H9 (cell line): ENCODE measurements around the gene KIRREL3. TPM values are rescaled to one million over a fixed set of nuclear protein-coding genes. Genes with fewer than 3 reads are reported as not detected.

Experiments
- DNase-seq: peaks from one replicate; pipeline ENCODE4 v3.0.0-alpha.2; 2017
- H2AFZ ChIP-seq: one replicate; pipeline ENCODE4 v1.6.1; 2013; ENCODE audit warnings: mild to moderate bottlenecking, low read length, control low read depth, moderate library complexity
- H2AK5ac ChIP-seq: 2 replicates; pipeline ENCODE4 v1.6.1; 2013; ENCODE audit warnings: low read length, control low read depth, mixed read lengths; ENCODE audit not compliant: insufficient read length
- H2BK120ac ChIP-seq: one replicate; pipeline ENCODE4 v1.6.1; 2013; ENCODE audit warnings: low read depth, mild to moderate bottlenecking, low read length, control low read depth, inconsistent platforms; ENCODE audit not compliant: poor library complexity, severe bottlenecking
- H2BK12ac ChIP-seq: 2 replicates; pipeline ENCODE4 v1.6.1; 2013; ENCODE audit warnings: low read length, control low read depth, mixed read lengths, low read depth; ENCODE audit not compliant: insufficient read length
- H2BK15ac ChIP-seq: 2 replicates; pipeline ENCODE4 v1.6.1; 2013; ENCODE audit warnings: low read depth, low read length, control low read depth
- H2BK20ac ChIP-seq: one replicate; pipeline ENCODE4 v1.6.1; 2013; ENCODE audit warnings: low read depth, mild to moderate bottlenecking, low read length, control low read depth, inconsistent platforms; ENCODE audit not compliant: poor library complexity, severe bottlenecking
- H2BK5ac ChIP-seq: 2 replicates; pipeline ENCODE4 v1.6.1; 2013; ENCODE audit warnings: low read length, control low read depth, mixed read lengths; ENCODE audit not compliant: insufficient read length
- H3K14ac ChIP-seq: 2 replicates; pipeline ENCODE4 v1.6.1; 2013; ENCODE audit warnings: low read length, control low read depth; ENCODE audit not compliant: insufficient read depth
- H3K18ac ChIP-seq: 2 replicates; pipeline ENCODE4 v1.6.1; 2013; ENCODE audit warnings: low read depth, mild to moderate bottlenecking, mixed read lengths, low read length, control low read depth; ENCODE audit not compliant: insufficient read length
- H3K23ac ChIP-seq: 2 replicates; pipeline ENCODE4 v1.6.1; 2013; ENCODE audit warnings: low read length, control low read depth, mixed read lengths, low read depth; ENCODE audit not compliant: insufficient read length
- H3K23me2 ChIP-seq: 2 replicates; pipeline ENCODE4 v1.6.1; 2013; ENCODE audit warnings: low read depth, mild to moderate bottlenecking, mixed read lengths, low read length, control low read depth; ENCODE audit not compliant: insufficient read length, poor library complexity, severe bottlenecking
- H3K27ac ChIP-seq: 2 replicates; pipeline ENCODE4 v1.5.1; 2013; ENCODE audit warnings: low read length, control low read depth, mixed read lengths, low read depth; ENCODE audit not compliant: insufficient read length
- H3K27me3 ChIP-seq: 2 replicates; pipeline ENCODE4 v1.6.1; 2013; ENCODE audit warnings: low read length, control low read depth, inconsistent platforms; ENCODE audit not compliant: insufficient read depth
- H3K4ac ChIP-seq: 2 replicates; pipeline ENCODE4 v1.6.1; 2013; ENCODE audit warnings: low read depth, mild to moderate bottlenecking, control low read depth, inconsistent platforms, low read length, moderate library complexity
- H3K4me1 ChIP-seq: 2 replicates; pipeline ENCODE4 v1.6.1; 2013; ENCODE audit warnings: low read length, control low read depth, inconsistent platforms; ENCODE audit not compliant: insufficient read depth
- H3K4me2 ChIP-seq: 2 replicates; pipeline ENCODE4 v1.6.1; 2013; ENCODE audit warnings: low read length, control low read depth, mixed read lengths; ENCODE audit not compliant: insufficient read length, insufficient read depth
- H3K56ac ChIP-seq: 2 replicates; pipeline ENCODE4 v1.6.1; 2013; ENCODE audit warnings: low read depth, mild to moderate bottlenecking, mixed read lengths, low read length, control low read depth; ENCODE audit not compliant: insufficient read length
- H3K79me1 ChIP-seq: 2 replicates; pipeline ENCODE4 v1.6.1; 2013; ENCODE audit warnings: low read depth, mild to moderate bottlenecking, moderate library complexity, low read length, control low read depth, inconsistent platforms; ENCODE audit not compliant: insufficient read depth, poor library complexity, severe bottlenecking
- H3K79me2 ChIP-seq: 2 replicates; pipeline ENCODE4 v1.6.1; 2013; ENCODE audit warnings: low read length, control low read depth, inconsistent platforms; ENCODE audit not compliant: insufficient read depth
- H3K9ac ChIP-seq: 2 replicates; pipeline ENCODE4 v1.6.1; 2013; ENCODE audit warnings: low read length, control low read depth, mixed read lengths; ENCODE audit not compliant: insufficient read length; ENCODE audit errors: extremely low read depth
- H3K9me3 ChIP-seq: one replicate; pipeline ENCODE4 v1.6.1; 2013; ENCODE audit warnings: low read depth, low read length, inconsistent platforms; ENCODE audit not compliant: control insufficient read depth
- H3T11ph ChIP-seq: one replicate; pipeline ENCODE4 v1.6.1; 2013; ENCODE audit warnings: mild to moderate bottlenecking, low read length, control low read depth, inconsistent platforms
- H4K20me1 ChIP-seq: one replicate; pipeline ENCODE4 v1.6.1; 2013; ENCODE audit not compliant: control insufficient read depth, insufficient read length, insufficient read depth
- H4K5ac ChIP-seq: 2 replicates; pipeline ENCODE4 v1.6.1; 2013; ENCODE audit warnings: low read depth, mild to moderate bottlenecking, mixed read lengths, low read length, control low read depth; ENCODE audit not compliant: insufficient read length
- H4K8ac ChIP-seq: replicated peaks from 2 replicates; pipeline ENCODE4 v1.6.1; 2013; ENCODE audit warnings: low read length, control low read depth, mixed read lengths, low read depth; ENCODE audit not compliant: insufficient read length
- H4K91ac ChIP-seq: 2 replicates; pipeline ENCODE4 v1.6.1; 2013; ENCODE audit warnings: low read depth, mild to moderate bottlenecking, moderate library complexity, mixed read lengths, low read length, control low read depth; ENCODE audit not compliant: insufficient read length
- H3K27ac Mint-ChIP-seq, 3 experiments: 2 replicates in 2 of 3; 3 replicates in 1 of 3; pipeline ENCODE4 v1.8.0; 2020 to 2021; ENCODE audit warnings: mixed read lengths in 3 of 3, mild to moderate bottlenecking in 1 of 3, moderate library complexity in 1 of 3
- H3K27me3 Mint-ChIP-seq: 2 replicates; pipeline ENCODE4 v1.8.0; 2021; ENCODE audit warnings: low read depth, mild to moderate bottlenecking, moderate library complexity, mixed read lengths
- H3K36me3 Mint-ChIP-seq, 3 experiments: 2 replicates in 2 of 3; 3 replicates in 1 of 3; pipeline ENCODE4 v1.8.0; 2020 to 2021; ENCODE audit warnings: low read depth in 3 of 3, mixed read lengths in 3 of 3; ENCODE audit not compliant: insufficient read depth in 1 of 3
- H3K4me1 Mint-ChIP-seq, 2 experiments: 2 replicates each; pipeline ENCODE4 v1.8.0; 2020; ENCODE audit warnings: mixed read lengths in 2 of 2
- H3K4me3 Mint-ChIP-seq, 2 experiments: 2 replicates in 1 of 2; 3 replicates in 1 of 2; pipeline ENCODE4 v1.8.0; 2020 to 2021; ENCODE audit warnings: mild to moderate bottlenecking in 2 of 2, mixed read lengths in 2 of 2, moderate library complexity in 1 of 2
- H3K9me3 Mint-ChIP-seq, 2 experiments: 2 replicates in 1 of 2; 3 replicates in 1 of 2; pipeline ENCODE4 v1.8.0; 2020; ENCODE audit warnings: mild to moderate bottlenecking in 2 of 2, mixed read lengths in 2 of 2, moderate library complexity in 1 of 2
- WGBS: extraction: QIAGEN DNeasy Blood & Tissue Kit; methylation state at CpG from one replicate; pipeline ENCODE4 v1.1.7; 2013; ENCODE audit warnings: missing lambda C conversion rate, low lambda C conversion rate, mixed read lengths; ENCODE audit not compliant: insufficient read length; ENCODE audit errors: extremely low coverage; 5-methylcytosine and 5-hydroxymethylcytosine counted together
- total RNA-seq: library from RNA; stranded (reverse); gene quantifications from 2 replicates; pipeline ENCODE4 v1.2.1, GENCODE V29; 2021
- TF ChIP-seq, protein P1 (sequence below): fragments of 200-600 bp; sonication (generic); conservative IDR thresholded peaks from 3 replicates; pipeline ENCODE4 v1.8.0; 2021; ENCODE audit warnings: antibody characterized with exemption, mild to moderate bottlenecking

Gene KIRREL3
- total RNA-seq, 1 experiment from 2014 or later, result 0.17 TPM

DNA sequence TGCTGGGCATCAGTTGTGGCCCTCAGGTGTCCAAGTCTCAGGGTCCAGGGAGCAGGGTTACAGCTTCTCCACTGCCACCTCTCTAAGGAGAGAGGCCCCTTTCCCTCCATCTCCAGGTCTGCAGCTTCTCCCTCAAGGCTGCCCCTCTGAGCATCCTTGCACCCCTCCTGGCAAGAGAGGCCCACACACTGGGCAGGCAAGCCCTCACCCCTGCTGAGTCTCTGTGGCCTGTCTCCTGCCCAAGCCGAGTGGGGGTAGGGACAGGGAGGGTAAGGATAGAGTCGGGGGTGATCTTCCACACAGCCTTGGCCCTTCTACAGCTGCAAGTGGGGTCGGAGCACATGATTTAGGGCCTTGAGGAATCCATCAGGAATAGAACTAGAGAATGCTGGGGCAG, 568.5 kb downstream of the KIRREL3 start:
- H3K9me3 ChIP-seq, result no peaks in the 10 kb centered on the region
- no peak overlapping the region for H3T11ph ChIP-seq
- TF ChIP-seq, protein P1, sequence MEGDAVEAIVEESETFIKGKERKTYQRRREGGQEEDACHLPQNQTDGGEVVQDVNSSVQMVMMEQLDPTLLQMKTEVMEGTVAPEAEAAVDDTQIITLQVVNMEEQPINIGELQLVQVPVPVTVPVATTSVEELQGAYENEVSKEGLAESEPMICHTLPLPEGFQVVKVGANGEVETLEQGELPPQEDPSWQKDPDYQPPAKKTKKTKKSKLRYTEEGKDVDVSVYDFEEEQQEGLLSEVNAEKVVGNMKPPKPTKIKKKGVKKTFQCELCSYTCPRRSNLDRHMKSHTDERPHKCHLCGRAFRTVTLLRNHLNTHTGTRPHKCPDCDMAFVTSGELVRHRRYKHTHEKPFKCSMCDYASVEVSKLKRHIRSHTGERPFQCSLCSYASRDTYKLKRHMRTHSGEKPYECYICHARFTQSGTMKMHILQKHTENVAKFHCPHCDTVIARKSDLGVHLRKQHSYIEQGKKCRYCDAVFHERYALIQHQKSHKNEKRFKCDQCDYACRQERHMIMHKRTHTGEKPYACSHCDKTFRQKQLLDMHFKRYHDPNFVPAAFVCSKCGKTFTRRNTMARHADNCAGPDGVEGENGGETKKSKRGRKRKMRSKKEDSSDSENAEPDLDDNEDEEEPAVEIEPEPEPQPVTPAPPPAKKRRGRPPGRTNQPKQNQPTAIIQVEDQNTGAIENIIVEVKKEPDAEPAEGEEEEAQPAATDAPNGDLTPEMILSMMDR, result no peak
- Mint-ChIP-seq H3K9me3 (no peaks in the 10 kb centered on the region), H3K27ac (peak overlapping the region in 1 of 3 experiments; percentile 49; a peak in 1 of 7 replicates), H3K4me1 (peaks cover 19 to 25% of the 10 kb centered on the region in 2 experiments), H3K36me3 (no peaks in the 10 kb centered on the region), H3K4me3 (no peak overlapping the region), H3K27me3 (no peaks in the 10 kb centered on the region; the same call in 1 of the 2 replicates)
- no peak overlapping the region for H2BK15ac ChIP-seq
- H3K4me2 ChIP-seq, result no peak overlapping the region
- H4K8ac ChIP-seq, result no peak overlapping the region
- no peak overlapping the region; the same call in 1 of the 2 replicates for H3K14ac ChIP-seq
- no peaks in the 10 kb centered on the region for H4K20me1 ChIP-seq
- no peak overlapping the region for H3K56ac ChIP-seq
- H3K23me2 ChIP-seq, result no peaks in the 10 kb centered on the region
- no peak overlapping the region for H2BK5ac ChIP-seq
- no peaks in the 10 kb centered on the region; the same call in 1 of the 2 replicates for H3K4me1 ChIP-seq
- H4K5ac ChIP-seq, result no peak overlapping the region
- no peaks in the 10 kb centered on the region for H3K79me1 ChIP-seq
- no peak overlapping the region for H2BK20ac ChIP-seq
- no peak overlapping the region for H3K9ac ChIP-seq
- H3K23ac ChIP-seq, result no peak overlapping the region
- WGBS, result no CpG with 5 or more reads among the region's 3 CpGs
- no peak overlapping the region for H4K91ac ChIP-seq
- no peaks in the 10 kb centered on the region; the same call in 1 of the 2 replicates for H3K79me2 ChIP-seq
- no peaks in the 10 kb centered on the region for H3K27me3 ChIP-seq
- no peak overlapping the region for H2BK12ac ChIP-seq
- no peak for DNase-seq
- H2AFZ ChIP-seq, result no peak overlapping the region
- H3K4ac ChIP-seq, result no peak overlapping the region
- H2AK5ac ChIP-seq, result no peak overlapping the region
- H2BK120ac ChIP-seq, result no peak overlapping the region
- H3K27ac ChIP-seq, result no peak overlapping the region
- no peak overlapping the region for H3K18ac ChIP-seq
